Measurements from ENCODE around the gene C5orf22.
"Not testable (repeated sequence)": the region's sequence is repeated elsewhere in the genome, so short reads cannot be mapped to it uniquely, and the experiment has no call there.

The C5orf22 gene

DNA sequence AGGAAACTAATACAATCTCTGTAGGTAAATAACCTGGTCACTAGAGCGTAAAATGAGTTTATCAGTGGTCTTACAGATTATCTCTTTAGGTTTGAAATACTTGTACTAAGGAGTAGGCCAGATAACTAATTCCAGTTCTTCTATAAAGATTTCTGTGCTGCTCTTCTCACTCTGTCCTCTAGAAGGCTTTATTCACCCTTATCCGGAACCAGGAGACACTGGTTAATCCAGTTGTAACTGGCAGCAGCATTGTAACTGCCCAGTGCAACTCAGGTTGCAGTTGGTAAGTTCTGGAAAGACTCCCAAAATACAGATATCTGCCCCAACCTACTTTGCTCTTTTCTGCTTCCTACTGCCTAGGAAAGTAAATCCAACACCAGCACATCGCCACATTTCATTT lies 19.8 kb downstream of the C5orf22 start:
- intact Hi-C loops (cut with DNase I): no loop called here
- no peak for DNase-seq

DNA sequence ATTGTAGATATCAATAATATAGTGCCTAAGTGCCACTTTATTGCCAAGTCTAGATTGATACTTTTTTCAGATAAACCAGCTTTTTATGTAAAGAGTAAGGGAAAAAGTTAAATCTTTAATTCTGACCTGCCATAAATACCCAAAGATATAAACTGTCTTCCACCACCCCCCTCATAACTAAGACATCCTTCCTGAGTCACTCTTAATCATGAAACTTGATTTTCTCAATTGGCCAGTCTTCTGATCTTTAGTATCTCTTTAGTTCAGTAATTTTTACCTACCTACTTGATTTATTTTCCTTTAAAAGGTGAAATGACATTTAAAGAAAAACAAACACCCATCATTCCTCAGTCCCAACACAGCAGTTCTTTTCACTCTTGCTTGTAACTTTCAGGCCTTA lies 21.8 kb downstream of the C5orf22 start:
- intact Hi-C loops (cut with DNase I): no loop called here
- no peak for DNase-seq

DNA sequence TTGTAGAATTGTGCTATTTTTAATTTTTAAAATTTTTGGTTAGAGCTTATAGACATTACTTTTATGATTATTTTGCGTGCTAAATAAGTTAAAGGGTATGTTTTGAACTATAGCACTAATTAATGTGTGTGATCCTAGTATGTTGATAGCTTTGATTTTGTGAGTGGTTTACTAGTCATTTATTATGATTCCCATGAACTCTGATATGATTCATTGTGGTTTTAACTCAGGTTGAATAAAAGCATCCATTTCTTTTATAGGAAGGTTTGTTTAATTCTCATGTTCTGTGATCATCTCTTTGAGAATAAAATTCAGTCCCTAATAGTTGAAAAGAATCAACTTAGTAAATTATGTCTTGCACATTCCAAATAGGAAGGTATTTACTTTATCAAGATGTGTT lies 22.5 kb downstream of the C5orf22 start:
- intact Hi-C loops (cut with DNase I): no loop called here
- DNase-seq: no peak

DNA sequence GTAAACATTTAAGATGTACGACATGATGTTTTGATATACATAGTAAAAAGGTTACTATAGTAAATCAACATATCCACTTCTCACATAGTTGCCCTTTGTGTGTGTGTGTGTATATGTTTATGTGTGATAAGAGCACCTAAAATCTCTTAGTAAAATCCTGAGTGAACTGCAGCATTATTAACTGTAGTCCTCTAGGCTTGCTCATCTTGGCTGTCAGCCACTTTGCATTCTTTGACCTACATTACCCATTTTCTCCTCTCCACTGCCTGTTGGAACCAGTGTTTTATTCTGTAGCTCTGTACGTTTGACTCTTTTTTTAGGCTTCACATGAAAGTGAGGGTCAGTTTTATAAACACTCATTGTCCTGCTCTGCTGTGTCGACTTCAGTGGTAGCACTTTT lies 24.4 kb downstream of the C5orf22 start:
- intact Hi-C loops (cut with DNase I): no loop called here
- no peak for DNase-seq

DNA sequence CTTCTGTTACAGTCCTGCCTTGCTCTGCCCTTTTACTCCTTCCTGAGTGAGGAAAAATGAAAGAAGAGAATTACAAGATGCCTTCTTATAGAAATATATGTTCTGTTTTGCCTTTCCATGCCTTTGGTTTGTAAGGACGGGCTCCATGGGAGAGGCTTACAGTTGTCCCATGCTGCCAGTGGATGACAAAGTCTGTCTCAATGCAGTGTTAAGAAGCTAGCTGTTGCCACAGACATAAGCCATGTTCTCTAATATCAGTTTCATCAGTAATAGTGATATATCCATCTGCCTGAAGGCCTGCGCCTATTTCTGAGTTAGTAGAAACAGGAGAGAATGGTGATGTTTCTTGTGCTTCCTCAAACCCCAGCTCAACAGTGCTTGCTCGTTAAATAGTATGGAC lies 27.8 kb downstream of the C5orf22 start:
- intact Hi-C loops (cut with DNase I): no loop called here
- no peak for DNase-seq

DNA sequence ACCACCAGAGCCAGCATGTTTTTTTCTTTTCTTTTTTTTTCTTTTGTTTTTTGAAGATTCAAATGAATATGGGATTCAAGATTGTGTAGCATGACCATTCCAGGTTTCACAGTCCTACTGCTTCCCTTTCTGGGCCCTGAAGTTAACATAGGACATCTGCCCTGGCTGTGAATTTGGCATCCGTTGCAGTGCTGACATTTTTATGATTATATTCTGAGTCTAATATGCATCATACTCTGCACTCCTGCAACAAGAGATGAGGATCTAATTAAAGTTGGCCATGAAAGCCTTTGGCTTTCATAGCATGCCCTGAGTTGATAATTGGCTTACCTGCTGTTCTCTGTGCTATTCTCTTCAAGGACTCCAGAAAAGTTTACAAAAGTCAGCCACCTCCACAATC lies 29.8 kb downstream of the C5orf22 start:
- DNase-seq: no peak
- intact Hi-C loops (cut with DNase I): no loop called here

DNA sequence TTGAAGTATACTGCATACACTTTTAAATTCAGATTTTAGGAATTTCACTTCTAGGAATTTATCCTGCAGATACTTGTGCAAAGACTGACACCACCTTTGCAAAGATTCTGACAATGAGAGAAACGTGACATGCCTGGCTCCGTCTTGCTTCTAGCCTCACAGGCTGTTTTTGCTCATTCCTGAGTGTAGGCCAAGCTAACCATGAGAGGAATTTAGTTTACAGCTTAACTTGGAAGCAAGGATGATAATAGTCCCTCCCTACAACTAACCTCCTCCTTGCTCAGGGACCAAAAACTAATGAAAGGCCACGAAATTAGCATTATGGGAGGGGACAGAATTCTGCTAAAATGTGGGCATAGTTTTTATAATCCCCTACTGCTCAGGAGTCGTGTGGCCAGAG lies 31.1 kb downstream of the C5orf22 start:
- DNase-seq: no peak
- intact Hi-C loops (cut with DNase I): no loop called here

DNA sequence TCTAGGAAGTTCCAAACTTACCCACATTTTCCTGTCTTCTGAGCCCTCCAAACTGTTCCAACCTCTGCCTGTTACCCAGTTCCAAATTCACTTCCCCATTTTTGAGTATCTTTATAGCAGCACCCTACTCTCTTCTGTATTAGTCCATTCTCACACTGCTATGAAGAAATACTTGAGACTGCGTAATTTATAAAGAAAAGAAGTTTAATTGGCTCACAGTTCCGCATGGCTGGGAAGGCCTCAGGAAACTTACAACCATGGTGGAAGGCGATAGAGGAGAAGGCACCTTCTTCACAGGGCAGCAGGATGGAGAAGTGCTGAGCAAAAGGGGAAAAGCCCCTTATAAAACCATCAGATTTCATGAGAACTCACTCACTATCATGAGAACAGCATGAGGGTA lies 34.3 kb downstream of the C5orf22 start:
- intact Hi-C loops (cut with DNase I); DNase-seq: not testable (repeated sequence)

DNA sequence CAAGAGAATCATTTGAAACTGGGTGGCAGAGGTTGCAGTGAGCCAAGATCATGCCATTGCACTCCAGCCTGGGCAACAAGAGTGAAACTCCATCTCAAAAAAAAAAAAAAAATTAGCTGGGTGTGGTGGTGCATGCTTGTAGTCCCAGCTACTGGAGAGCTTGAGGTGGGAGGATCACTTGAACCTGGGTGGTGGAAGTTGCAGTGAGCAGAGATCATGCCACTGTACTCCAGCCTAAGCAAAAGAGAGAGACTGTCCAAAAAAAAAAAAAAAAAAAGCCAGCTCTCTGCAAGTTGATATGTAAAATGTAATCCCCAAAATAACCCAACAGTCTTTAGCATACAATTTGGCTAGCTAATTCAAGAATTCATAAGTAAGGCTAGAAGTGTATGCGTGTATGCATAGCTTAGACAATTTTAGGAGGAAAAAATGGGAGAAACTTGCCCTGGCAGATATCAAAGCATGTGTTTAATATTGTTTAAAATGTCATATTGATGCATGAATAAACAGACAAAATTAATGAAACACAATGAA lies 36.3 kb downstream of the C5orf22 start:
- intact Hi-C loops (cut with DNase I): no loop called here
- DNase-seq: no peak

DNA sequence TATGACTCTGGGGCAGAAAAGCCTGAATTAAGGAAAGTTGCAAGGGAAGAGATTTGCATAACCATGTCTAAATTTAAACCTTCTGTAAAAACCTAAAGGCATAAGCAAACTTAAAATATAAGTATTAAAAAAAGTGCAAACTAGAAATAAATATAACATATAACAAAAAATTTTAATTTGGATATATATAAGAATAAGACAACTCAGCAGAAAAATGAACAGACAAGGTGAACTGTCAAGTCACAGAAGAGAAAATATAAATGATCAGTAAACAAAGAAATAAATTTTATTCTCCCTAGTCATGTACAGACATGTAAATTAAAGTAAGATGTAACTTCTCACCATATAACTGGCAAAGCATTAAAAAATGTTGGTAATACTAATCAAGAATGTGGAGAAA lies 37.0 kb downstream of the C5orf22 start:
- intact Hi-C loops (cut with DNase I): no loop called here
- DNase-seq: no peak

DNA sequence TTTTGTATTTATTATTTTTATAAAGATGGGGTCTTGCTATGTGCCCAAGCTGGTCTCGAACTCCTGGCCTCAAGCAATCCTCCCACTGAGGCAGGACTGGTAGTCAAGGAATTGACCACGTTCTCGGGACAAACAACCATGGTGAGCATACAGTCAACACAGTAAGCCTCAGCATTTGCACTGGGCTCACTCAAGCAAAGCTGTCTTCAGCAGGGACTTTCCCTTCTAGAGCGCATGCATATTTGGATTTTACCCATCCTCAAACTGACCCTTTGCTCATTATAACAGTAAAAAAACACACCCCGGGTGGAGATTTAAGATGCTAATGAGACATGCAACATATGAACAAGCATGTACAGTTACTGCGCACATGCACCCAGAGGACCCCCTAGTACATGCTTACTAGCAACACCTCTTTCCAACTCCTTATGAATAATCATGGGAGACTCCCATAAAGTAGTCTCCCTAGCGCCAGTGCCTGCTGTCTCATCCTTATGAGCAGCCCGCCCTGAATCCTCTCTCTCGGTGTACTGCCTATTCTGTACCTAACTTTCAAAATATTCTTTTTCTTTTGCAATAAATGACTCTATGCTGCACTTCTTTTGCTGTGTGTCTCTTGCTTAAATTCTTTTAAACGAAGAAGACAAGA lies 41.5 kb downstream of the C5orf22 start:
- intact Hi-C loops (cut with DNase I): no loop called here
- no peak for DNase-seq

DNA sequence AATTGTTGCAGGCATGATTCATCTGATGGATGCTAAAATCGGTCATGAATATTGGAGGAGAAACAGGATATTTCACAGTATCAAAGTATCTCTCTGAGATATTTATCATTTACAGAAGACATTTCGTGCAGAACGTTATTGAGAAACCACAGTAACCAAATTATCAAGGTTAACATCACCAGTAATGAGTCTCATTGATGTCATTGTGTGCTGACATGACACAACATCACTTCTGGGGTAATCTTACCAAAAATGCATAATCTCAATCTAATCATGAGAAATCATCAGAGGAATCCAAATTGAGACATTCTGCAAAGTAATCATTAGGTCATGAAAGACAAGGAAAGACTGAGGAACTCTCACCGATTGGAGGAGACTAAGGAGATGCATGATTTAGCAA lies 42.7 kb downstream of the C5orf22 start:
- DNase-seq: no peak
- intact Hi-C loops (cut with DNase I): no loop called here

DNA sequence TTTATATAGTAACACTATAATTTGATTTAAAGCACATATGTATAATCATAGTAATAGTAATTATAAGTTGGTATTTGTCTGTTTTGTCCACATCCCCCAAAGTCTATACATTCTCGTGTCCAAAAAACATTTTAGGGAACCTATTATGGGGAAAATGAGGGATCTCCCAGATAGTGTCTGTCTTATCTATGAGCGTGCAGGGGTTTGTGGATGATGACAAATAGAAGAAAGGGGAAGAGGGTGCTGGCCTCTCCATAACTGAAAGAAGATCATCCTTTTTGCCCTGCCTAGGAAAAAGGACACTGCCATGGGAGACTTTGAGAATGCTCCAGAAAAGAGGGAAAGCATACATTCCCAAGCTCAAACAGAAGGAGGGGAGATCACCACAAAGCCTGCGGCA lies 45.3 kb downstream of the C5orf22 start:
- intact Hi-C loops (cut with DNase I): no loop called here
- DNase-seq: no peak

DNA sequence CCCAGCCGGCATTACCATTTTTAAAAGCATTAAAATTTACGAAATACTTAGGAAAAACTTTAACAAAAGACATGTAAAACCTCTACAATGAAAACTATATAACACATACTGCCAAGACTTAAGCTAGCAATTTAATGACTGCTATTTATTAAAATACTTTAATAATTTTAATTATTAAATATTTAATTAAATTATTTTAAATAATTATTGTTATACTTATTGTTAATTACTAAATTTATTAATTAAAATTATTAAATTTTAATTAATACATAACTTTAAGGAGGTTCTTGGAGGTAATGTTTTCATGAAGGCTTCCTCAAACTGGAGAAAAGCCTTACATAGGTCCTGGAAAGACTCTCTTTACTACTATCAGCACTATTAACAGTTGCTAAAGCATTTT lies 47.5 kb downstream of the C5orf22 start:
- intact Hi-C loops (cut with DNase I): no loop called here
- DNase-seq: no peak

DNA sequence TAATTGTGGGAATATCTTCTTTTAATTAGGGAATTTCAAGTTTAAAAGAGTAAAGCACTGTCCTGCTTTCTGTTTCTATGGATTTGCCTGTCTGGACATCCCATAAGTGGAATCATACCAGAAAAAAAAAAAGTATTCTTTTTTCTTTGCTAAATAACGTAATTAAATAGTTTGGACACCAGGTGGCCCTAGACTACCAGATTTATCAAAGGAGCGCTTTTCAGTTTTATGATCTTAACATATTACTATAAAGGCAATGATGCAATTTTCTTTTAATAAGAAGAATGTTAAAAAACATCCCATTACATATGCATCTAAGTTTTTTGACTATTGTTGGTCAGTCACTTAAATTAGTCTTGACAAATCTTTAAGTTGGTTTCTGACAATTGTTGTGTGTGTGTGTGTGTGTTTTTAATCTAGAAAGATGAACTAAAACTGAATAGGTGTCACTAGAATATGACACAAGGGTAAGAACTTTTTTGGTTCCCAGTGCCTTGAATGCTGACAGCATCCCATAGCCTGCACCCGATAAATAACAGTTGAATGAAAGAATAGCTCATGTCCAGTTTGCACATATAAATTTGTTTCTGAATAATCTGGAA lies 49.5 kb downstream of the C5orf22 start:
- no peak for DNase-seq
- intact Hi-C loops (cut with DNase I): loop anchor here (1.0 to 5.0 kb wide), 3 partner anchors 228 to 511 kb away; no protein-coding TSS in a partner anchor

DNA sequence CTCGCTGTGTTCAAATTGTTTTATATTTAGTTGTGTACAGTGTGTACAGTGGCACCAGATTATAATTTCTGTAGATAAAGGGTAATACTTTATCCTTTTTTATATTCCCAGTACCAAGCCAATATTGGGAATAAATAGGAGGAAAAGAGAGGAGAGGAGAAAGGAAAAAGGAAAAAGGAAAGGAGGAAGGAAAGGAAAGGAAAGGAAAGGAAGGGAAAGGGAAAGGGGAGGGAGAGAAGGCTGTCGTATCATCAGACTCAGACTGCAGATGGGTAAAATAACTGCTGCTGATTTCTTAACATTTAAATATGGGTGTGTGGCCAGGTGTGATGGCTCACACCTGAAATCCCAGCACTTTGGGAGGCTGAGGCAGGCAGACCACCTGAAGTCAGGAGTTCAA lies 51.0 kb downstream of the C5orf22 start:
- intact Hi-C loops (cut with DNase I): loop anchor here (5.0 kb wide), 2 partner anchors 494 to 509 kb away; no protein-coding TSS in a partner anchor
- DNase-seq: no peak

DNA sequence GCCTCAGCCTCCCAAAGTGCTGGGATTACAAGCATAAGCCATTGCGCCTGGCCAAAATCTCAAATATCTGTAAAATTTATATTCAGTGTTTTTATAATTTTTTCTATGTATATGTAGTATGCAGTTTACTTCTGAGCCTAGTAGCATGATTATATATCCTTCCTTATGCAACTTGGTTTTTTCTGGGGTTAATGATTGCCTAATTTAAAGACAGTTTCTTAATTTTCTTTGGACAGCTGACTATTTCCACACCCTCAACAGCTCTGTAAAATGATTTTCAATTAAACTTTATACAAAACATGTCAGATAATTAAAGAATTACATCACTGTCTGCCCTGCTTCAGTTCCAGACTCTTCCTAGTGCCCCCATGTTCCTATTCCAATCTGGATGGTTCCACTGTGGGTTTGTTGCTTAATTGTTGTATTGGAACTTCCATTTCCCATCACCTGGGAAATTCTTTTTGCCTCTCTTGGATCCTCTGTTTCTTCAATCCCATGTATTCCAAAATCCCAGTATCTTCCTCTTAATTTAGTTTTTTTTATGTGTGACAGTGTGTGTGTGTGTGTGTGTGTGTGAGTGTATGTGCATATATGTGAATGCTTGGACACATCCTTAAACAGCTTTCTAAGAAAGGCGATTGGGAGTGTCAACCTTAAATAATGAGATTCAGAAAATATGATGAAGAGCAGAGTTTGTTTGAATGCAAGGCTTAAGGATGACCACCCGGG lies 53.2 kb downstream of the C5orf22 start:
- intact Hi-C loops (cut with DNase I): no loop called here
- no peak for DNase-seq

DNA sequence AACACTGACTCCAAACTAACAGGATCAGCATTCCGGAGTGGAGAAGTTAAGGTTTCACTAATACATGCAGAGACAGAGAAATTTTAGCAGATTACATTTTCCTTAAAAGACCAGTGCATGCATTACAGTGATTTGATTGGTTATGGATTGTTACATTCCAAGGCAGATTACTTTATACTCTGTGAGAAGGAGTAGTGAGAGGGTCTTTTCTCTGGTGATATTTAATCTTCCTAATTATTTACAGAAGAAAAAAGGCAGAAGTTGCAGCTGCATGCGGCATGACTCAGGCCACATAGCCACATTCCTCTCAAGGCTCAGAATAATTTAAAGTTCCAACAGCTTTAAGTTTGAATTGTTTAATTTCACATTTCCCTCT lies 53.8 kb downstream of the C5orf22 start:
- DNase-seq: no peak
- intact Hi-C loops (cut with DNase I): no loop called here

DNA sequence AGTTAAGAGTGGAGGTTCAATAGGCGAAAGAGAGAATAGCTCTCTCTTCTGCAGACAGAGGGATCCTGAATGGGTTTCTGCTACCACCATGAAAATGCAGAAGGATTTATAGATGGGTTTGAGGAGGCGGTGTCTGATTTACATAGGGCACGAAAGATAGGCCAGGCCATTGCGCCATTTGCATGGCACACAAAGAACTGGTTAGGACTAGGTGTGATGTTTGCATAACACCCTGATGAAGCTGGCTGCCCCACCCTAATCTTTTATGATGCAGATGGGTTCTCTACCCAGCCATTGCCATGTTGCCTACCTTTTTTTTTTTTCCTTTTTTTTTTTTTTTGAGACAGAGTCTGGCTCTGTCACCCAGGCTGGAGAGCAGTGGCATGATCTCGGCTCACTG lies 55.4 kb downstream of the C5orf22 start:
- DNase-seq: no peak
- intact Hi-C loops (cut with DNase I): no loop called here

DNA sequence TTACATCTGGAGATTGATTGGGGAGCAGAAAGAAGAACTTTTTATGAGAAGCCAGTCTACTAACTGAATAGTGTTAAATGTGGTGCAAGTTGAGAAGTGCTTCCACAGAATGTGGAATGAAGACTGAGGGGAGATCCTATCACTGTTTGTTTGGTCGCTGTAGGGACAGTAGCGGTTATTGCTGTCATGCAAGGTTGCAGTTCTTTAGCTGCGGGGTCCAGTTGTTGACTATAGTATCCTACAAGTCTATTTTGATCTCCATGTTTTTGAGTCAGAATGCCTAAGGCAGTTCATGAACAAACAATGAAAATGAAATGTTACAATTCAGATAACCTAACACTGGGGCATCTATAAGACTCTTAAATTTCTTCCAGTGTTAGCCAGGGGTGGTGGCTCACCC lies 61.6 kb downstream of the C5orf22 start:
- intact Hi-C loops (cut with DNase I): no loop called here
- DNase-seq: no peak

DNA sequence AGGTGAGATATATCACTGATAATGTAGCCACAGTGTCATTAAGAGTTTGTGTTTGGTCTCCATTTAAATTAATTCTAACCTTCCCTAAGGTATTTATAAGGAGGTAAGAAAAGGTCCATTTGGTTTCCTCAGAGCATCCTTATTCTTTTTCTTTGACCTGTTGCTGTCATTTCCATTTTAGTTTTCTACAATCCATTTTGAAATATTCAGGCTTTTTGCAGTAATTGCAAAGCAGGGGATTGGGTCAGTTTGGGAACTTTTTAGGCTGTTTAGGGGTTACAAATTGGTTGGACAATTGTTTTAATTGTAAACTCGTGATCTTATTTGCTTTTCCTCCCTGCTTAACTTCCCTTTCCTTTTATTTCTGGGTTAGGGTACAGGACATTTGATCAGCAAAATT lies 64.3 kb downstream of the C5orf22 start:
- DNase-seq: no peak
- intact Hi-C loops (cut with DNase I): no loop called here
